Natural killer cell (primary cell): ENCODE data around the gene CDCP2. TPM values are rescaled to one million over a fixed set of nuclear protein-coding genes. Genes with fewer than 3 reads are reported as not detected.
A peak's percentile ranks its signal among the peaks of the same experiment; 100 is the strongest.

Experiments
- ATAC-seq, 3 donors: fragments of 150-1000 bp in 2 of 3; fragments of 200-7000 bp in 1 of 3; cut with Tn5 transposase; 1 replicate in 1 of 3; 2 replicates in 2 of 3; pipeline ENCODE4 v1.10.0; 2021; ENCODE audit warnings: mild to moderate bottlenecking in 2 of 3, moderate library complexity in 2 of 3
- DNase-seq, 2 donors: peaks; one replicate each; pipeline versions ENCODE4 v3.0.0 to v3.0.0-alpha.2; 2013 to 2021; ENCODE audit warnings: mixed read lengths in 1 of 2
- H3K27ac ChIP-seq: one replicate; pipeline ENCODE4 v1.5.1; 2013; ENCODE audit warnings: mild to moderate bottlenecking, low read length
- H3K27me3 ChIP-seq: one replicate; pipeline ENCODE4 v1.6.1; 2013; ENCODE audit warnings: low read length; ENCODE audit not compliant: control insufficient read depth, insufficient read depth
- H3K36me3 ChIP-seq: one replicate; pipeline ENCODE4 v1.6.1; 2013; ENCODE audit warnings: low read length; ENCODE audit not compliant: control insufficient read depth, insufficient read depth
- H3K4me1 ChIP-seq: one replicate; pipeline ENCODE4 v1.6.1; 2013; ENCODE audit warnings: low read length; ENCODE audit not compliant: control insufficient read depth, insufficient read depth
- H3K4me3 ChIP-seq: one replicate; pipeline ENCODE4 v1.5.1; 2013; ENCODE audit warnings: low read length
- H3K9me3 ChIP-seq: one replicate; pipeline ENCODE4 v1.6.1; 2013; ENCODE audit warnings: low read length; ENCODE audit not compliant: control insufficient read depth, insufficient read depth
- H3K27ac Mint-ChIP-seq, 2 donors: one replicate each; pipeline ENCODE4 v1.8.0; 2022; ENCODE audit warnings: mild to moderate bottlenecking in 2 of 2, mixed read lengths in 2 of 2, moderate library complexity in 1 of 2
- H3K27me3 Mint-ChIP-seq, 2 donors: one replicate each; pipeline ENCODE4 v1.8.0; 2022; ENCODE audit warnings: low read depth in 2 of 2, mixed read lengths in 2 of 2
- H3K36me3 Mint-ChIP-seq: one replicate; pipeline ENCODE4 v1.8.0; 2022; ENCODE audit warnings: mixed read lengths
- H3K4me1 Mint-ChIP-seq, 2 donors: one replicate each; pipeline ENCODE4 v1.8.0; 2022; ENCODE audit warnings: mixed read lengths in 2 of 2
- H3K4me3 Mint-ChIP-seq: one replicate; pipeline ENCODE4 v1.8.0; 2022; ENCODE audit warnings: mild to moderate bottlenecking, moderate library complexity, mixed read lengths
- H3K9me3 Mint-ChIP-seq, 2 donors: one replicate each; pipeline ENCODE4 v1.8.0; 2022; ENCODE audit warnings: mixed read lengths in 2 of 2
- CTCF ChIP-seq: fragments of 200-600 bp; IDR thresholded peaks from one replicate; pipeline ENCODE4 v1.8.0; 2022; ENCODE audit warnings: antibody characterized with exemption
- WGBS: methylation state at CpG from one replicate; pipeline ENCODE4 v1.1.7; 2013; ENCODE audit warnings: missing lambda C conversion rate; ENCODE audit not compliant: insufficient coverage; 5-methylcytosine and 5-hydroxymethylcytosine counted together
- intact Hi-C: fragments of 100-400 bp; cut with micrococcal nuclease; formaldehyde crosslinking; loops from one replicate; pipeline ENCODE4 v1.14.2; 2022
- total RNA-seq, 4 donors: library from RNA; stranded (reverse); fragments of 120-200 nt in 1 of 4; gene quantifications; one replicate each; pipeline versions ENCODE4 v1.2.3 to v1.2.4, GENCODE V29; 2013 to 2022

Gene CDCP2
- total RNA-seq, 3 donors from 2014 or later (not counting 1 experiment from before 2014, with no cell fraction given) = 0.30 TPM; not detected in 2

- Mint-ChIP-seq H3K9me3 (no peaks in the 10 kb centered on the region), H3K4me1 (peaks cover 0 to 9% of the 10 kb centered on the region in 2 donors), H3K4me3 (no peak overlapping the region), H3K36me3 (no peaks in the 10 kb centered on the region), H3K27ac (no peak overlapping the region), H3K27me3 (no peaks in the 10 kb centered on the region)
- no peaks in the 10 kb centered on the region for H3K9me3 ChIP-seq
- H3K4me1 ChIP-seq = no peaks in the 10 kb centered on the region
- ATAC-seq (no peak), DNase-seq (no peak)
- no peaks in the 10 kb centered on the region for H3K27me3 ChIP-seq
- no peak overlapping the region for H3K27ac ChIP-seq
- intact Hi-C loops = no loop called here
- H3K4me3 ChIP-seq = no peak overlapping the region
- no peaks in the 10 kb centered on the region for H3K36me3 ChIP-seq
- no peak for TF ChIP-seq CTCF
- WGBS = 78% methylated on average over 19 of the region's 19 CpGs
These were observed 987 bp upstream of the CDCP2 start for GRCh38 chr1:54153535-54154439.

DNA sequence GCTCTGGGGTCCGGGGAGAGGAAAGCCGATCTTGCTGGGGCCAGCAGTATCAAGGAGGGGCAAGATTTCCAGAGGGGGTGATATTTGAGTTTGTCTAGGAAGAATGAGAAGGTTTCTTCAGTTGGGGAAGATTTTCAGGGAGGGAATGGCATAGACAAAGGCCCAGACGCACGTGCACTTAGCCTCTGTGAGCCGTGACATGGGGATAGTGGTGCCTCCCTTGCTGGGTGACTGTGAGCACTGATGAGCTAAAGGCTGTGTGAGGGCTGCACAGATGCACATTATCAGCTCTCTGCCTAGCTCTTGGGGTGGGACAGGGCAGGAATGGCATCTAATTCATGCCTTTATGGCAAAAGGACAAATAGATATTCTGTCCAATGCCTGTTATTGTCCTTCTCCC is 1.8 kb downstream of the CDCP2 start:
- ATAC-seq (no peak), DNase-seq (no peak)
- H3K27ac ChIP-seq = no peak overlapping the region
- H3K4me3 ChIP-seq = no peak overlapping the region
- WGBS = 94% methylated on average over 5 of the region's 5 CpGs
- no peaks in the 10 kb centered on the region for H3K36me3 Mint-ChIP-seq
- no peak overlapping the region for H3K4me3 Mint-ChIP-seq
- H3K27ac Mint-ChIP-seq = no peak overlapping the region
- no peaks in the 10 kb centered on the region for H3K4me1 ChIP-seq
- no peaks in the 10 kb centered on the region for H3K27me3 Mint-ChIP-seq
- no peaks in the 10 kb centered on the region for H3K9me3 ChIP-seq
- no peak for TF ChIP-seq CTCF
- no peaks in the 10 kb centered on the region for H3K27me3 ChIP-seq
- no peaks in the 10 kb centered on the region for H3K36me3 ChIP-seq
- peaks cover 0 to 9% of the 10 kb centered on the region in 2 donors for H3K4me1 Mint-ChIP-seq
- H3K9me3 Mint-ChIP-seq = no peaks in the 10 kb centered on the region
- intact Hi-C loops = no loop called here

- no peak overlapping the region for H3K4me3 ChIP-seq
- 66% methylated on average over 3 of the region's 3 CpGs for WGBS
- H3K27ac ChIP-seq = no peak overlapping the region
- Mint-ChIP-seq H3K4me1 (peaks cover 0 to 9% of the 10 kb centered on the region in 2 donors), H3K4me3 (no peak overlapping the region), H3K36me3 (no peaks in the 10 kb centered on the region), H3K27me3 (no peaks in the 10 kb centered on the region), H3K27ac (no peak overlapping the region), H3K9me3 (no peaks in the 10 kb centered on the region)
- H3K27me3 ChIP-seq = no peaks in the 10 kb centered on the region
- no peaks in the 10 kb centered on the region for H3K4me1 ChIP-seq
- no peak for TF ChIP-seq CTCF
- no peak for DNase-seq
- no peaks in the 10 kb centered on the region for H3K36me3 ChIP-seq
- intact Hi-C loops = no loop called here
- peak in 1 of 3 donors; percentile 25 for ATAC-seq
- H3K9me3 ChIP-seq = no peaks in the 10 kb centered on the region
These were observed 3.1 kb downstream of the CDCP2 start for GRCh38 chr1:54149734-54150133.
